SKM-1 treated with dmso at 0.1 percent for 144 hours (cell line): ENCODE results near the gene PKNOX2.

Experiments
- DNase-seq: peaks from one replicate; lab custom pipeline; 2025; ENCODE audit not compliant: unreplicated experiment; lab: John Stamatoyannopoulos, UW

Gene PKNOX2

DNA sequence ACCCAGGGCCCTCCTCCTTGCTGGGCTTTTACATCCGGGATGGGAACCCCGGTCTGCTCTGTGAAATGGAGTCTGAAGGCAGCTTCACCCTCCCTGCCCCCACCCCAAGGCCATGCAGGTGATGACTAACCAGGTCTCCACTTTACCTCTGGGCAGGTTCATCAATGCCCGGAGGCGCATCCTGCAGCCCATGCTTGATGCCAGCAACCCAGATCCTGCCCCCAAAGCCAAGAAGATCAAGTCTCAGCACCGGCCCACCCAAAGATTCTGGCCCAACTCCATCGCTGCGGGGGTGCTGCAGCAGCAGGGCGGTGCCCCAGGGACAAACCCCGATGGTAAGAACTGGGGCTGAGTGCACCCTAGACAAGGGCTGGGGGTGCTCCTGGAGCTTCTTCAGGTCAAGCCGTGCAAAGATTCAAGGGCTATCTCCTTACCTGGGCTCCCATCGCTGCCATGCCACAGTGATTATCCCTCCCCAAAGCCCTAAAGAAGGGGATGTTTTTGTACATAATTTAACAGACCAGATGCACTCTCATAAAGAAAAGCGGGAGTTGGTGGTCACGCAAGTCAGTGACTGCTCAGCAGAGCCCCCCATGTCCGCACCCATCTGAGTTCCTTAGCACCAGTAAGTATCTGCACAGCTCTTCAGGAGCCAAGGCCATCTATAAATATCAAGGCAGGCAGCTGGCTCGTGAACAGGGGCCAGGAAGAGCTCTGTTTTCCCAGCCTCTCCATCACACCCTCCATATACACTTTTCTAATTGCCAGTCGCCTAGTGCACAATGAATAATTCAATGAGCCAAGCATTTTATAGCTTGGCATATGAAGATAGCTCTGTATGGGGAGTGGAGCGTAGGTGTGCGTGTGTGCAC, 265.5 kb downstream of the PKNOX2 start:
- no peak for DNase-seq

DNA sequence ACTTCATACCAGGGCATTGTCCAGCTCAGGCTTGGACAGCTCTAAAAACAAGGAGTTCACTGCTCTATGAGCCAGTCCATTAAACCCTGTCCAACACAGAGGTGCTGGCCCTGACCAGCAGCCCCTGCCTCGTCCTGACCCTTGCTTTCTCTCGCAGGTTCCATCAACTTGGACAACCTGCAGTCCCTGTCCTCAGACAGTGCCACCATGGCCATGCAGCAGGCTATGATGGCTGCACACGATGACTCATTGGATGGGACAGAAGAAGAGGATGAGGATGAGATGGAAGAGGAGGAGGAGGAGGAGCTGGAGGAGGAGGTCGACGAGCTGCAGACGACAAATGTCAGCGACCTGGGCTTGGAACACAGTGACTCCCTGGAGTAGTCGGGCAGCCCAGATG, 266.5 kb downstream of the PKNOX2 start:
- DNase-seq = no peak

DNA sequence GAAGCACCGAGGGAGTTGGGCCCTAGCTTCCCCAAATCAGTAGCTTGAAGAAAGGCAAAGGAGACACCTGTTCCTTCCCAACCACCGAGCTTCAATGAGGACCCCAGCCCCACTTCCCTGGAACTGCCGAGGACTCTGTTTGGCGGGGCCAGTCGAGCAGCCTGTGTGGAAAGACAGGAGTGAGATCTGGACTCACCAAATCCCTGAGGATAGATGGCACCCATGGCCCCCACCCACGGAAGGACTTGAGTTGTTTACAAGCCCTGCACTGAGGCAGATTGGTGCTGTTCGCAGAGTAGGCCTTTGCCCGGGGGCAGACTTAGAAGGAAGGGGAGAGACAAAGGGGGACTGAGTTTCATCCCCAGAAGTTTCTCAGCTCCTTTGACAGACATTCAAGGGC, 266.9 kb downstream of the PKNOX2 start:
- no peak for DNase-seq

GRCh38 chr11:125433454-125434121, 269.0 kb downstream of the PKNOX2 start:
- DNase-seq = peak; percentile 10

DNA sequence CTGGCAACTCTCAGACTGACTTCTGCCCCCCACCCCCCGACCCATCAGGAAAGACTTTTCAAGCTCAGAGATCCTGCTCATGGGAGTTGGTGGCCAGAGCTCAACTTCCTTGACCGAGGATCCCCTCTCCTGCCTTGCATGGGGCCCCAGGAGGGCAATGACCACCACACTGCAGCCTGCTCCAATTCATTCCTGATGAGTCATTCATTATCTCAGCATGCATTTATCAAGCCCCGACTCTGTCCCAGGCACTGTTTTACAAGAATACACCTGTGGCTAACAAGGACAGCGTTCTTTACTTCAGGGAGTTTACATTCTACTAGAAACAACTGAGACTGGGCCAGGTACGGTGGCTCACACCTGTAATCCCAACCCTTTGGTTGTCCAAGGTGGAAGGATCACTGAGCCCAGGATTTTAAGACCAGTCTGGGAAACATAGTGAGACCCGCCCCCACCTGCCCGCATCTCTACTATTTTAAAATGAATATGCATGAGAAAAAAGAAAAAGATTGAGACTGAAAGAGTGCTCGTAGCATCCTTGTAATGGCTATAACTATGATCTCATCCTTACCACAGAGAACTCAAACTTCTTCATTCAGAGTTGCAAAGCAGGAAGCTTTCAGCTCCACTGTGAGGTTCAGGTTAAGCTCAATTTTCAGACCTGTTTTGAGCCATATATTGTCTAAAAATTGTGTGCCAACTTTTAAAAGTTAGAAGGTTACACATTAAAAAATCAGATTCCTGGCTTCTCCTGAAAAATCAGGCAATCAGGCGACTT, 271.1 kb downstream of the PKNOX2 start:
- no peak for DNase-seq

- DNase-seq = no peak
Observed at GRCh38 chr11:125441648-125442410, 277.3 kb downstream of the PKNOX2 start.

DNA sequence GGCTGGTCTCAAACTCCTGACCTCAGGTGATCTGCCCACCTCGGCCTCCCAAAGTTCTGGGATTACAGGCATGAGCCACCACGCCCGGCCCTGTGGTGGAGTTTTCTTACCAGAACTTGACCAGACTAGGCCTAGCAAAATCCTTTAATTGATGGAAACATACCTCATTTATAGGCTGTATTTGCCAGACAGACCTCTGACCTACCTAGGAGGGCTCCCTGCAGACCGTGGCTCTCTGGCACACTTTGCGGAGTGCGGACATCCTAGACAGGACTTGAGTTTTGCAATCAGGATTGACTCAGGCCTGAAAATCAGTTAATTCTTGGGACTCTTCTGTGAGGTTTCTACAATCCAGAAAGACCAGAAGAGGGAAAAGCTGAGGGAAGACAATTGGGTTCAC, 278.4 kb downstream of the PKNOX2 start:
- DNase-seq = no peak

GRCh38 chr11:125443767-125444311, 279.3 kb downstream of the PKNOX2 start:
- no peak for DNase-seq

DNA sequence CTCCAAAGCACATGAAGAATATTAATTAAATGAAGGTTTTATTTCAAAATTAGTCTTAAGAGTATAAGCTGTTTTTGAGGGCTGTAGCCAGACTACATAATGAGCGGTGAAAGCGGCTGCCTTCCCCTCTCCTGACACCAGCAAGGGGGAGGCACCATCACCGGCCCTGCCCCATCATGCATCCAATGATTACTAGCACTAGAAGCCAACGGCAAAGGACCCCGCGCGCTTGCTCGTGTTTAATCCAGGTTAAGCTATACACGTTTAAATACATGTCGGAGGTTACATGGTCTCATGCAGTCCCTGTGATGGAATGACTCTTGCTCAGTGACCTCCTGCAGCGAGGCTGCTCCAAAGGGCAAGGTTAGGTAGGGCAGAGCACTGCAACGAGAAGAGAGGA, 281.2 kb downstream of the PKNOX2 start:
- no peak for DNase-seq

DNA sequence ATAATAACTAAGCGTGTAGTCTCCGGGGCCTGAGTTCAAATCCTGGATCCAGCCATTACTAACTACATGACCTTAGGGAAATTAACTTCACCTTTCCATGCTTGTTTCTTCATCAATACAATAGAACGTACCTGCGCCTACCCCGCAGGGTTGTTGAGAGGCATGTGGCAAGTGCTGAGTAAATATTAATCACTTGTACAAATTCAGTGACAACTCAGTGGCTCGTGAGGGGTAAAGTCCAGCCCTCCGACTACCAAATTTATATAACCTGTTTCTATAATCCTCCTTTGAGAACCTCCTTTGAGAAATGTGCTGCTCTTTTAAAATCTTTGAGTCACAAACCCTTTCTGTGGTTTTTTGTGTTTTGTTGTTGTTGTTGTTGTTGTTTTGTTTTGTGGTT, 281.7 kb downstream of the PKNOX2 start:
- DNase-seq = no peak

- DNase-seq = no peak
Observed at GRCh38 chr11:125447721-125448120, 283.2 kb downstream of the PKNOX2 start.

- no peak for DNase-seq
Observed at GRCh38 chr11:125448136-125448535, 283.6 kb downstream of the PKNOX2 start.

DNA sequence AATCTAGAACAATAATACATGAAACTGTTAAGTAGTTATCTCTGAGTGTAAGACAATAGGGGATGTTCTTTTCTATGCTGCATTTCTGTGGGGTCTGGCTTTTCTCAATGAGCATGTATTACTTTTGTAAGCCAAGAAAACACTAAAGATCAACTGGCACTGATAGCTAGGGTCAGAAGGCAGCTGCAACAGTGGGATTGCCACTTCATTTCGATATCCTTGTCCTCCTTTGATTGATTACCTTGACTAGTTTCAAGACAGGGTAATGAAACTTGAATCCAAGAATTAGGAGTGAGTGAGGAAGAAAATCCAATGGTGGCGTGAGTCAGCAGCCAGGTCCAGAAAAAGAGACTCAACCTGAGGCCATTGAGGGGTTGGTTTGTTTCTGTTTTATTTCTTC, 285.0 kb downstream of the PKNOX2 start:
- no peak for DNase-seq

DNA sequence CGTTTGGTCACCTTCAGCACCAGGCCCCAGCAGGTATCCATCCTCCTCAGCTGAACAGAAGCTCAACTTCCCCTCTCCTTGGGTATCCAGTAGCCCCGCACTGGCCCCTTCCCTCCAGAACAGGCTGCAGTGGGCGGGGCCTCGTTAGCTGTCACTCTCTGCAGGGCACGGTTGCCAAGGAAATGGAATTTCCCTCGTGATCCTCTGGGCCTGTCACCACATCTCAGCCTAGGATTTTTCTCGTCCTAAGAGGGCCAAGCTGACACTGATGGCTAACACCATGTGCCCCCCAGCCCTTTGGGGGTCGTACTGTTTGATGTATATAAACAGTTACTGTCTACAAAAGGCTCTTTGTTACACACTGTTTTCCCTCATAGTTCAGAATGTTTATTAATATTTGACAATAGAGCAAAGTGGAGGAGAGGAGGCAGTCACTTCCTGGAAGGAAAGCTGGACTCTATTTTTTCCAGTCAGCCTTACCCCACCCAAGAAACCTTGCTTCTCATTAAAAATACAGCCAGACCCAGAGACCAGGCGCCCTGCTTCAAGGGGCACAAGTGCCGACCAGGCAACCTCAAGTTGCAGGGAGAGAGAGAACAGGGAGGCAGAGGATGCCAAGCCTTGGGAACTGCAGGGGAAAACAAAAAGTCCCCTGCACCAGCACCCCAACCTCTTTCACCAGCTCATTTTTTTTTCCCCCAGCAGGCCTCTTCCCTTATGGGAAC, 287.0 kb downstream of the PKNOX2 start:
- no peak for DNase-seq

- no peak for DNase-seq
Observed at GRCh38 chr11:125452125-125452470, 287.5 kb downstream of the PKNOX2 start.

- no peak for DNase-seq
Observed at GRCh38 chr11:125454047-125454446, 289.5 kb downstream of the PKNOX2 start.

GRCh38 chr11:125455851-125456250, 291.3 kb downstream of the PKNOX2 start:
- DNase-seq = no peak

DNA sequence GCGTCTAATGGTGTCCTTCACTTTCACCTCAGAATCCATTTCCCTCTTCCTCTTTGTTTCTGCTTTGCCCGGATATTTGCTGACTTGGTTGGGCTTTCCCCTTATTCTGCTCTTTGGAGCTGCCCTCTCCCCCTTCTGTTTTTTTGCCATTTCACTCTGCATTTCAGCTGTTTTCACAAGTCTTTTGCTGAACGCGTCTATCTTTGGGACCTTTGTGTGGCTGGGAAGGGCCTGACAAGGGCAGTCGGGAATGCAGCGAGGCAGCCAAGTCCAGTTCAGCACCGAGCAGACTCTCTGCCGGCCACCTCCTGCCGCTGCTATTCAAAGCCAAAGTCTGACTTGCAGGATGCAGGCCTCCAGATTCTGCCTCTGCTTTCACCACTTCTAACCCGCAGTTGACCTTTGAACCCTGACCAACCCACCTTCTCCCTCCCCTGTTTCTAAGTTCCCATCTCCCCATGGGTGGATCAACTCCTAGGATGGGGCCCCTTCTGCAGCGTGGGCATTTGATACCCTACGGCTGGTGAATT, 293.3 kb downstream of the PKNOX2 start:
- DNase-seq = no peak

DNA sequence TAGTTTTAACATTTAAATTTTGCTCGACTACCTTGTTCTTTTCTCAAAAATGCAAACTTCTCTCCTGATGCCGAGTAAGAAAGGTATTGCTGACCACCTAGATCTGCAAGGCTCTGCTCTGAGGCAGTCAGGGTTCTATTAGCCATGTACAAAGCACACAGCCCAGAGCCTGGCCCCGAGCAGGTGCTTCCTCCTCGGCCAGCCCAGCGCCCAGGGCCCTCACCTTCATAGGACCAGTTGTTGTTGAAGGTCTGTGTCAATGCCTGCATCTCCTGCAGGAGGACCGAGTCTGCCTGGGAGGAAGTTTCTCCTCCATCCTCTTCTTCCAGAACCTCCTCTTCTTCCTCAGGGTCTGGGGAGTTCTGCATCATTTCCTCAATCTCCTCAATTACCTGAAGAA, 295.7 kb downstream of the PKNOX2 start:
- DNase-seq = no peak
